RWPE1 (cell line): ENCODE data around the gene ACSS3.

Source experiments
- CTCF ChIA-PET: fragments of 350-600 bp; sonication (Branson Sonifier 250); formaldehyde crosslinking; extraction: SDS; loops from one replicate; lab custom pipeline; 2021; lab: Yijun Ruan, JAX
- POLR2A ChIA-PET: fragments of 400-600 bp; formaldehyde crosslinking; extraction: SDS; loops from one replicate; lab custom pipeline; 2020; ENCODE audit warnings: antibody characterized with exemption; ENCODE audit not compliant: low non-redundant PET; lab: Yijun Ruan, JAX
- DNase-seq: peaks from one replicate; pipeline ENCODE4 v3.0.0; 2012; ENCODE audit warnings: low spot score
- H3K27ac ChIP-seq: fragments of 450-650 bp; 2 replicates; pipeline ENCODE4 v1.5.1; 2017
- CTCF ChIP-seq: fragments of 450-650 bp; conservative IDR thresholded peaks from 2 replicates; pipeline ENCODE4 v1.5.1; 2017; ENCODE audit warnings: low read depth, mild to moderate bottlenecking

ACSS3 gene

DNA sequence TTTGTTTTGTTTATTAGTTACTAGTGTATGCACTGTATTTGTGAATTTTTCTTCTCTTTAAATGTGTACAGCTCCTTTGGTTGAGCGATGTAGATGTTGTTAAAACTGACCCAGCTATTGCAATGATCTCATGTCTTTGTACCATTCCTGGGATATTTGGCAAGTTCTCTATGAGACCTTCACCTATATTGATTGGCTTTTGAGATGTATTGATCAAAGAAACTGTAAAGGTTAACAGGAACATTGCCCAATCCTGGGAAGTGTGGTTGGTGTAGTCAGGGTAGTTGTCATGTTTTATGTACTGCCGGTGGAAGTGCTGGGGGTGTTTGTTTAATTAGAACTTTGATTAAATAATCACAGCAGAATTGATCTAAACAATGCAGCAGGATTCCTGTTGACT lies 43.1 kb downstream of the ACSS3 start:
- DNase-seq: no peak
- H3K27ac ChIP-seq: no peak overlapping the region
- no peak for TF ChIP-seq CTCF
- ChIA-PET CTCF (interaction anchor here (1.0 kb wide), 1 partner anchor 8 kb away, joined by 3 read pairs; no protein-coding TSS in a partner anchor), POLR2A (no interaction called here)

DNA sequence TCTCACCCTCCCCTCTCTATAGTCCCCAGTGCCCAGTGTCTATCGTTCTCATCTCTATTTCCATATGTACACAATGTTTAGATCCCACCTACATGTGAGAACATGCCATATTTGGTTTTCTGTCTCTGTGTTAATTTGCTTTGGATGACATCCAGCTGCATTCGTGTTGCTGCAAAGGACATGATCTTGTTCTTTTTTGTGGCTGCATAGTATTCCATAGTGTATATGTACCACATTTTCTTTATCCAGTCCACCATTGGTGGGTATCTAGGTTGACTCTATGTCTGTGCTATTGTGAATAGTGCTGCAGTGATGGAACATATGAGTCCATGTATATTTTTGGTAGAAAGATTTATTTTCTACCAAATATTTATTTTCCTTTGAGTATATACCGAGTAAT lies 45.7 kb downstream of the ACSS3 start:
- CTCF ChIA-PET: no interaction called here
- POLR2A ChIA-PET: no interaction called here
- no peak for TF ChIP-seq CTCF
- H3K27ac ChIP-seq: no peak overlapping the region
- no peak for DNase-seq

GRCh38 chr12:81125691-81126090 lies 47.8 kb downstream of the ACSS3 start:
- POLR2A ChIA-PET: no interaction called here
- DNase-seq: no peak
- CTCF ChIA-PET: no interaction called here
- TF ChIP-seq CTCF: no peak
- H3K27ac ChIP-seq: no peak overlapping the region

DNA sequence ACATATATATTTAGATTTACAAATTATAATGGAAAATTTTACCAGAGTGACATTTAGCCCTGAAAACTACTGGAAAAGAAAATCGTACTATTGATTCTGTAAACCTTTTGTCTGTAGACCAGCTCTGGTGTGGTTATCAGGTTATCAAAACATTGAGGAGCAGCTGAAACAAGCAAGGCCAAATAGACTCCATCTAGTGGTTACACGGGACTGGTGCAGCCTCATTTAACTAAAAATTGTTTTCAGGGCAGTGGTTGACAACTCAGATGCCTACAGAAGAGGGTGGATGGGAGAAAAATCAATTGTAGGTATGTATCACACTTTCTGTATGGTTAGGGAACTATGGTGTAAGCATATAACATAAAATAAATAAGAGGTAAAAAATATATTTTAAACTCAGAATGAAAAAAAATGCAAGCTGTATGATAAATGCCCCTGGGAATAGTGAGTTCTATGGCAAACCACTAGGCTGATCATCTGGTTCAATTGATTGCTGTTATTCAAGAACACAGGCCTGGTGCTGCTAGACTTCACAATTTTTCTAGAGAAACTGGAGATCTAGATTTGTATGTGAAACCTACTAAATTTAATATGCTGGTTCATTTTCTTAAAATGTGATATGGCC lies 51.2 kb downstream of the ACSS3 start:
- TF ChIP-seq CTCF: peak; percentile 82
- peak; percentile 25 for DNase-seq

GRCh38 chr12:81136519-81136918 lies 58.6 kb downstream of the ACSS3 start:
- no peak for DNase-seq
- no peak overlapping the region for H3K27ac ChIP-seq
- ChIA-PET POLR2A (no interaction called here), CTCF (interaction anchor here (0.6 kb wide), 1 partner anchor 29 kb away, joined by 3 read pairs; no protein-coding TSS in a partner anchor)
- no peak for TF ChIP-seq CTCF

More for the DNA sequence above, 51.2 kb downstream of the ACSS3 start:
- CTCF ChIA-PET: interaction anchor here (0.5 to 1.3 kb wide), 12 partner anchors 9 to 281 kb away, joined by 3 to 8 read pairs (median 3); no protein-coding TSS in a partner anchor
- H3K27ac ChIP-seq: no peak overlapping the region
- POLR2A ChIA-PET: no interaction called here

DNA sequence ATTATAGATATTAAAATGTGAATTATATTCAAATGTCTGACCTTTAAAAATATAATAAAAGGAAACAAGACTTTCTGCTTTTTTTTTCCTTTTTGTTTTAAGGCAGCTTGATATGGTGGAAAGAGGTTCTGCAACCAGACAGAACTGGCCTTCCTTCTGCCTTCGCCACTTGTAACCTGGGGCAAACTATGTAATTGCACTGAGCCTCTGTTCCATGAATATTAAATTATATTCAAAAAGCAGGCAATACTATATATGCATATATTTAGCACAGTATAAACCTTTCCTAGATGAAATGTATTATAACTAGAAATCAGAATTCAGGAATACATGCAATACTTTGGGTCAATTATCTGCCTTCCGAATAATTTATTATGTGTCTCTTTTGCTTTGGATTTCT lies 59.9 kb downstream of the ACSS3 start:
- no peak for TF ChIP-seq CTCF
- no peak for DNase-seq
- POLR2A ChIA-PET: no interaction called here
- H3K27ac ChIP-seq: no peak overlapping the region
- CTCF ChIA-PET: interaction anchor here (1.6 kb wide), 1 partner anchor 9 kb away, joined by 6 read pairs; no protein-coding TSS in a partner anchor
